Loucy (cell line): ENCODE data around the gene TMEM178B.

Experiments
- CTCF ChIP-seq: fragments of 200-600 bp; sonication (generic); conservative IDR thresholded peaks from 2 replicates; pipeline ENCODE4 v1.5.1; 2014; ENCODE audit warnings: mild to moderate bottlenecking, antibody characterized with exemption, low read length
- EZH2phosphoT487 ChIP-seq: fragments of 200-600 bp; IDR thresholded peaks from 2 replicates; pipeline ENCODE4 v1.6.1; 2018; ENCODE audit warnings: antibody characterized with exemption, mild to moderate bottlenecking, moderate library complexity, borderline replicate concordance

DNA sequence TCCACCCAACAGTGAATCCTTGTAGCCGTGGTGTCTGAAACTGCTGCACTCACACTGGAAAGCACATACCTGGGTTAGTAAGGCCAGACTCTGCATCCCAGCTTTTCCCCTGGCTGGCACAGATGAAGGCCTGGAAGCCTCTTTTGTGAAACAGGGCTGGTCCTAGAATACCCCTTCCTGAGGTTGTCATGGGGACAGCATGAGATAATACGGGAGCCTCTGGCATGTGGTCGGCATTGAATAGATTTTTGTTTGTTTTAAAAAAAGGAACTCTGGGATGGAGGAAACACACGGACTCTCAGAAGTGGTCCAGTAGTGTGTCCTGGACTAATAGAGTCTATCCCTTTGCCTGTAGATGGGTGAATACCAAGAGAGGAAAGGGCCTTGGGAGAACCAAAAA lies 129.7 kb downstream of the TMEM178B start:
- no peak for TF ChIP-seq CTCF
- no peak for TF ChIP-seq EZH2phosphoT487
